ENCODE measurements around the gene DCDC1. TPM values are rescaled to one million over a fixed set of nuclear protein-coding genes. Genes with fewer than 3 reads are reported as not detected.

DCDC1 gene
- total RNA-seq, 1 donor from 2014 or later, result 2.6 TPM

GRCh38 chr11:31237819-31238760, 131.4 kb downstream of the DCDC1 start:
- DNase-seq (ENCODE audit: low spot score) (no peak), ATAC-seq (no peak)

- DNase-seq (ENCODE audit: low spot score), result no peak
- no peak for ATAC-seq
Observed at GRCh38 chr11:31236143-31236542, 133.4 kb downstream of the DCDC1 start.

GRCh38 chr11:31233425-31233824, 136.1 kb downstream of the DCDC1 start:
- ATAC-seq (no peak), DNase-seq (ENCODE audit: low spot score) (no peak)

GRCh38 chr11:31231601-31232000, 137.9 kb downstream of the DCDC1 start:
- no peak for ATAC-seq
- no peak for DNase-seq (ENCODE audit: low spot score)

GRCh38 chr11:31218847-31219246, 150.7 kb downstream of the DCDC1 start:
- DNase-seq (ENCODE audit: low spot score), result no peak
- no peak for ATAC-seq

GRCh38 chr11:31214372-31214771, 155.2 kb downstream of the DCDC1 start:
- DNase-seq (ENCODE audit: low spot score), result no peak
- ATAC-seq, result no peak

- DNase-seq (ENCODE audit: low spot score), result no peak
- no peak for ATAC-seq
Observed at GRCh38 chr11:31199378-31199777, 170.2 kb downstream of the DCDC1 start.

- ATAC-seq, result no peak
Observed at GRCh38 chr11:31173926-31174680, 195.4 kb downstream of the DCDC1 start.

GRCh38 chr11:31160504-31161422, 208.8 kb downstream of the DCDC1 start:
- DNase-seq (ENCODE audit: low spot score), result no peak
- ATAC-seq, result no peak

More at GRCh38 chr11:31173926-31174680, 195.4 kb downstream of the DCDC1 start:
- no peak for DNase-seq (ENCODE audit: low spot score)

- DNase-seq (ENCODE audit: low spot score) (no peak), ATAC-seq (no peak)
Observed at GRCh38 chr11:31150841-31151240, 218.7 kb downstream of the DCDC1 start.

GRCh38 chr11:31150011-31150410, 219.5 kb downstream of the DCDC1 start:
- DNase-seq (ENCODE audit: low spot score), result no peak
- ATAC-seq, result no peak

GRCh38 chr11:31141789-31142188, 227.8 kb downstream of the DCDC1 start:
- no peak for ATAC-seq

GRCh38 chr11:31139479-31139878, 230.1 kb downstream of the DCDC1 start:
- DNase-seq (ENCODE audit: low spot score), result no peak

More at GRCh38 chr11:31141789-31142188, 227.8 kb downstream of the DCDC1 start:
- DNase-seq (ENCODE audit: low spot score), result no peak

GRCh38 chr11:31132531-31133421, 236.8 kb downstream of the DCDC1 start:
- DNase-seq (ENCODE audit: low spot score) (no peak), ATAC-seq (no peak)

More at GRCh38 chr11:31139479-31139878, 230.1 kb downstream of the DCDC1 start:
- ATAC-seq, result no peak

- no peak for ATAC-seq
- DNase-seq (ENCODE audit: low spot score), result no peak
Observed at GRCh38 chr11:31131760-31132159, 237.8 kb downstream of the DCDC1 start.

GRCh38 chr11:31127290-31127689, 242.2 kb downstream of the DCDC1 start:
- no peak for DNase-seq (ENCODE audit: low spot score)
- no peak for ATAC-seq

- ATAC-seq, result no peak
- no peak for DNase-seq (ENCODE audit: low spot score)
Observed at GRCh38 chr11:31120428-31120827, 249.1 kb downstream of the DCDC1 start.

GRCh38 chr11:31118566-31118965, 251.0 kb downstream of the DCDC1 start:
- DNase-seq (ENCODE audit: low spot score) (no peak), ATAC-seq (no peak)

GRCh38 chr11:31117038-31117437, 252.5 kb downstream of the DCDC1 start:
- DNase-seq (ENCODE audit: low spot score), result no peak

GRCh38 chr11:31114442-31114841, 255.1 kb downstream of the DCDC1 start:
- no peak for ATAC-seq
- DNase-seq (ENCODE audit: low spot score), result no peak

More at GRCh38 chr11:31117038-31117437, 252.5 kb downstream of the DCDC1 start:
- ATAC-seq, result no peak
